K562 (cell line): Measurements from ENCODE around the gene GLUL. TPM values are rescaled to one million over a fixed set of nuclear protein-coding genes. Genes with fewer than 3 reads are reported as not detected.
A peak's percentile ranks its signal among the peaks of the same experiment; 100 is the strongest.

Source experiments
- ATAC-seq: fragments of 200-7000 bp; cut with Tn5 transposase; 3 replicates; pipeline ENCODE4 v1.9.1; 2020; ENCODE audit warnings: moderate library complexity
- BruUV-seq: library from RNA; stranded (reverse); fragments of 400-500 nt; replicated peaks from 2 replicates; lab custom pipeline; 2021; lab: Mats Ljungman, UMichigan
- CTCF ChIA-PET: fragments of 300-600 bp; formaldehyde crosslinking; extraction: SDS; loops from one replicate; lab custom pipeline; 2021; ENCODE audit warnings: low intra/inter-chr PET ratio; lab: Yijun Ruan, JAX
- POLR2A ChIA-PET: fragments of 300-600, 350-650 bp; sonication (Branson Sonifier 250); formaldehyde crosslinking; extraction: SDS; loops from one replicate; lab custom pipeline; 2021; ENCODE audit warnings: antibody characterized with exemption, inconsistent platforms; lab: Yijun Ruan, JAX
- DNase-seq, 4 experiments: peaks; one replicate each; pipeline versions ENCODE4 v3.0.0 to v3.0.0-alpha.2; 2011 to 2018; ENCODE audit warnings: low spot score in 3 of 4, mixed read lengths in 3 of 4; ENCODE audit errors: extremely low read depth in 1 of 4
- FAIRE-seq: peaks from 2 replicates; lab custom pipeline; 2011; peaks lifted over from hg19 to GRCh38; lab: Jason Lieb, UNC
- H2AFZ ChIP-seq: 2 replicates; pipeline ENCODE4 v1.6.0; 2011; ENCODE audit warnings: low read depth, low read length, control low read depth, inconsistent platforms
- H3K27ac ChIP-seq: fragments of 200-600 bp; 3 replicates; pipeline ENCODE4 v1.8.0; 2011; ENCODE audit warnings: low read depth, mild to moderate bottlenecking, control low read depth, inconsistent platforms, low read length, moderate library complexity, mixed read lengths; ENCODE audit errors: extremely low read depth
- H3K27me3 ChIP-seq, 2 experiments: fragments of 300-600 bp in 1 of 2; 2 replicates in 1 of 2; 3 replicates in 1 of 2; pipeline versions ENCODE4 v1.6.0 to v1.8.0; 2011; ENCODE audit warnings: inconsistent platforms in 2 of 2, low read length in 2 of 2, mild to moderate bottlenecking in 1 of 2, mixed read lengths in 1 of 2, moderate library complexity in 1 of 2; ENCODE audit not compliant: control insufficient read depth in 2 of 2, insufficient read depth in 2 of 2
- H3K36me3 ChIP-seq: fragments of 300-600 bp; 3 replicates; pipeline ENCODE4 v1.8.0; 2011; ENCODE audit warnings: mild to moderate bottlenecking, low read length, inconsistent platforms; ENCODE audit not compliant: control insufficient read depth, insufficient read depth
- H3K4me1 ChIP-seq, 2 experiments: fragments of 200-600 bp in 1 of 2; replicated peaks in 1 of 2; 2 replicates in 1 of 2; 3 replicates in 1 of 2; pipeline versions ENCODE4 v1.5.1 to v1.8.0; 2011; ENCODE audit warnings: inconsistent platforms in 2 of 2, low read length in 2 of 2, mild to moderate bottlenecking in 1 of 2, mixed read lengths in 1 of 2, moderate library complexity in 1 of 2; ENCODE audit not compliant: control insufficient read depth in 2 of 2, insufficient read depth in 2 of 2
- H3K4me2 ChIP-seq: 2 replicates; pipeline ENCODE4 v1.6.1; 2011; ENCODE audit warnings: low read length, control low read depth, inconsistent platforms, mixed read lengths; ENCODE audit not compliant: insufficient read depth
- H3K4me3 ChIP-seq: fragments of 200-600 bp; sonication (generic), shearing (Covaris generic); 2 replicates; pipeline ENCODE4 v1.5.1; 2016; ENCODE audit warnings: control low read depth, inconsistent platforms
- H3K79me2 ChIP-seq: fragments of 200-600 bp; 3 replicates; pipeline ENCODE4 v1.8.0; 2011; ENCODE audit warnings: low read length, inconsistent platforms; ENCODE audit not compliant: control insufficient read depth, insufficient read depth
- H3K9ac ChIP-seq, 2 experiments: 2 replicates each; pipeline versions ENCODE4 v1.6.0 to v1.6.1; 2011; ENCODE audit warnings: low read depth in 2 of 2, low read length in 2 of 2, control low read depth in 1 of 2, inconsistent platforms in 1 of 2, mild to moderate bottlenecking in 1 of 2, mixed read lengths in 1 of 2; ENCODE audit not compliant: insufficient read depth in 1 of 2
- H3K9me1 ChIP-seq: one replicate; pipeline ENCODE4 v1.6.0; 2011; ENCODE audit warnings: inconsistent platforms, mild to moderate bottlenecking, low read length, moderate library complexity; ENCODE audit not compliant: control insufficient read depth, insufficient read depth
- H3K9me3 ChIP-seq: replicated peaks from 2 replicates; pipeline ENCODE4 v1.5.1; 2011; ENCODE audit warnings: low read depth, low read length, inconsistent platforms; ENCODE audit not compliant: control insufficient read depth, insufficient read depth
- H4K20me1 ChIP-seq: replicated peaks from 2 replicates; pipeline ENCODE4 v1.6.1; 2011; ENCODE audit warnings: low read length, inconsistent platforms, mixed read lengths; ENCODE audit not compliant: control insufficient read depth, insufficient read depth
- ARID4B ChIP-seq: sonication (generic); formaldehyde crosslinking; IDR thresholded peaks from 2 replicates; pipeline ENCODE4 v1.8.0; 2022; ENCODE audit warnings: mild to moderate bottlenecking, missing genetic modification reagents
- BCL6 ChIP-seq: fragments of 250-450 bp; sonication (Bioruptor Pico); IDR thresholded peaks from 2 replicates; pipeline ENCODE4 v1.4.0; 2020
- CBX8 ChIP-seq: fragments of 200-600 bp; sonication (generic); IDR thresholded peaks from 2 replicates; pipeline ENCODE4 v1.6.1; 2012; ENCODE audit warnings: borderline replicate concordance, mixed run types, low read depth, mild to moderate bottlenecking, moderate library complexity, mixed read lengths, low read length, control low read depth, inconsistent platforms; ENCODE audit not compliant: poor library complexity, severe bottlenecking; ENCODE audit errors: extremely low read depth
- CREB3L1 ChIP-seq: fragments of 450-650 bp; IDR thresholded peaks from 2 replicates; pipeline ENCODE4 v1.6.1; 2014; ENCODE audit warnings: low read depth, mild to moderate bottlenecking, moderate library complexity, borderline replicate concordance
- EWSR1 ChIP-seq: fragments of 450-650 bp; IDR thresholded peaks from 2 replicates; pipeline ENCODE4 v1.6.1; 2018; ENCODE audit warnings: borderline replicate concordance, mild to moderate bottlenecking, low read depth, moderate library complexity; ENCODE audit not compliant: partially characterized antibody
- GTF2F1 ChIP-seq: IDR thresholded peaks from 2 replicates; pipeline ENCODE4 v1.6.1; 2011; ENCODE audit warnings: low read depth, low read length, improper control_type of control experiment
- HES1 ChIP-seq: fragments of 450-650 bp; IDR thresholded peaks from 2 replicates; pipeline ENCODE4 v1.6.1; 2016; ENCODE audit warnings: low read depth, mild to moderate bottlenecking, moderate library complexity
- HOXB6 ChIP-seq: fragments of 250-450 bp; sonication (Bioruptor Pico); IDR thresholded peaks from 2 replicates; pipeline ENCODE4 v1.5.1; 2022; ENCODE audit warnings: mild to moderate bottlenecking, borderline replicate concordance
- NCOA1 ChIP-seq: fragments of 450-650 bp; IDR thresholded peaks from 2 replicates; pipeline ENCODE4 v1.6.1; 2016; ENCODE audit warnings: low read depth
- NCOA4 ChIP-seq: fragments of 450-650 bp; IDR thresholded peaks from 2 replicates; pipeline ENCODE4 v1.6.1; 2018; ENCODE audit warnings: mild to moderate bottlenecking; ENCODE audit not compliant: partially characterized antibody
- SIX5 ChIP-seq, 2 experiments: IDR thresholded peaks; 2 replicates each; pipeline ENCODE4 v1.6.1; 2011; ENCODE audit warnings: low read length in 2 of 2, borderline replicate concordance in 1 of 2, low read depth in 1 of 2, mild to moderate bottlenecking in 1 of 2, moderate library complexity in 1 of 2; ENCODE audit not compliant: insufficient read depth in 1 of 2
- ZBTB8A ChIP-seq: fragments of 450-650 bp; IDR thresholded peaks from 2 replicates; pipeline ENCODE4 v1.6.1; 2018; ENCODE audit warnings: mild to moderate bottlenecking, moderate library complexity; ENCODE audit not compliant: partially characterized antibody
- ZNF584 ChIP-seq: fragments of 200-800 bp; sonication (Bioruptor generic); IDR thresholded peaks from 2 replicates; pipeline ENCODE4 v1.6.1; 2016; ENCODE audit warnings: low read depth, mild to moderate bottlenecking, missing genetic modification characterization, missing compliant biosample characterization
- WGBS: fragments of 100-300 bp; shearing (Covaris generic); methylation state at CpG from one replicate; pipeline ENCODE4 v1.1.6; 2016; ENCODE audit warnings: low coverage, mixed read lengths; ENCODE audit not compliant: insufficient coverage; ENCODE audit errors: missing lambda C conversion rate; 5-methylcytosine and 5-hydroxymethylcytosine counted together
- in situ Hi-C: fragments of 300-500 bp; cut with MboI; formaldehyde crosslinking; loops from 4 replicates; pipeline ENCODE4 v1.15.0; 2018; ENCODE audit warnings: inconsistent platforms, mixed read lengths
- intact Hi-C: fragments of 100-400 bp; cut with micrococcal nuclease; formaldehyde crosslinking; loops from 2 replicates; pipeline ENCODE4 v1.14.2; 2022
- polyA plus RNA-seq, 8 experiments: library from polyadenylated mRNA; depleted of rRNA in 4 of 8; stranded (reverse) in 5 of 8; unstranded in 3 of 8; fragments of >200 nt; fragmentation: Nextera tagmentation in 2 of 8; fragmentation: Illumina TruSeq in 1 of 8; extraction: Ambion mirVana in 2 of 8; extraction: Trizol in 1 of 8; gene quantifications; 2 replicates each; pipeline versions ENCODE4 v1.2.1 to v1.2.3, GENCODE V29; 2011 to 2014; ENCODE audit warnings: inconsistent platforms in 1 of 8, missing spikeins in 1 of 8
- total RNA-seq, 7 experiments: library from RNA; depleted of rRNA in 6 of 7; stranded (reverse); fragments of >200 nt in 6 of 7; fragmentation: Illumina TruSeq in 2 of 7; extraction: Trizol in 2 of 7; gene quantifications; 2 replicates each; pipeline versions ENCODE4 v1.2.1 to v1.2.3, GENCODE V29; 2011 to 2021; ENCODE audit warnings: low replicate concordance in 1 of 7

Gene GLUL
- total and polyA plus RNA-seq, 9 of the 15 experiments (the other 6 are each of a cell fraction or from before 2014, with no cell fraction given): 1,088 to 4,222 (median 1,338) TPM

GRCh38 chr1:182410138-182410537 is 18.5 kb upstream of the GLUL start (continued):
- TF ChIP-seq ZBTB8A (no peak), CBX8 (no peak), ARID4B (no peak)

- no peak overlapping the region for H2AFZ ChIP-seq
- FAIRE-seq: no peak
Observed at GRCh38 chr1:182408435-182409075, 17.0 kb upstream of the GLUL start.

More at GRCh38 chr1:182408435-182409075, 17.0 kb upstream of the GLUL start:
- 0% methylated on average over 3 of the region's 3 CpGs for whole genome bisulfite sequencing
- H3K4me1 ChIP-seq: no peaks in the 10 kb centered on the region
- H3K27ac ChIP-seq: no peak overlapping the region
- ChIA-PET POLR2A (interaction anchor here (1.1 to 2.5 kb wide), 2 partner anchors 13 to 16 kb away, joined by 3 to 11 read pairs; partner anchors contain the start of gene GLUL), CTCF (no interaction called here)
- H3K9me1 ChIP-seq: no peaks in the 10 kb centered on the region
- no peaks in the 10 kb centered on the region for H3K9me3 ChIP-seq
- H3K4me2 ChIP-seq: no peak overlapping the region
- H3K27me3 ChIP-seq: peaks cover 1 to 4% of the 10 kb centered on the region in 2 experiments; a peak in 3 of 5 replicates
- ATAC-seq (peak; percentile 56), DNase-seq (no peak)
- H3K79me2 ChIP-seq: no peaks in the 10 kb centered on the region
- no peaks in the 10 kb centered on the region for H4K20me1 ChIP-seq
- no peak overlapping the region for H3K4me3 ChIP-seq
- no peak overlapping the region for H3K9ac ChIP-seq
- no peak for TF ChIP-seq GTF2F1
- TF ChIP-seq EWSR1: no peak
- no peak for TF ChIP-seq SIX5 (IDR thresholded peaks at IDR 0.05; ENCODE audit: borderline replicate concordance in 1 of 2, insufficient read depth in 1 of 2, low read depth in 1 of 2, low read length in 2 of 2)
- no peak for TF ChIP-seq NCOA1
- no peak for TF ChIP-seq BCL6 (CRISPR knock-in tag)
- no peak for TF ChIP-seq ZNF584 (CRISPR knock-in tag)
- TF ChIP-seq CREB3L1: no peak
- no peak for TF ChIP-seq HOXB6 (CRISPR knock-in tag)
- TF ChIP-seq HES1: no peak
- TF ChIP-seq NCOA4: no peak
- no TSS peak for BruUV-seq
- in situ Hi-C loops: no loop called here
- intact Hi-C loops: no loop called here
- no peaks in the 10 kb centered on the region for H3K36me3 ChIP-seq
